ENCODE data around the gene ANKRD62. TPM values are rescaled to one million over a fixed set of nuclear protein-coding genes. Genes with fewer than 3 reads are reported as not detected.
"Not testable (repeated sequence)": the region's sequence is repeated elsewhere in the genome, so short reads cannot be mapped to it uniquely, and the experiment has no call there.

The ANKRD62 gene
- total RNA-seq, 1 experiment from 2014 or later: not detected

- DNase-seq (ENCODE audit: low read depth in 1 of 2, low spot score in 2 of 2): no peak
- H3K9me3 ChIP-seq (replicated peaks): no peaks in the 10 kb centered on the region
- no peaks in the 10 kb centered on the region for H3K36me3 ChIP-seq
- H3K27me3 ChIP-seq (replicated peaks): no peaks in the 10 kb centered on the region; the same call in none of the 2 replicates
- H3K27ac ChIP-seq: no peak overlapping the region
- no peak overlapping the region for H3K4me3 ChIP-seq
- H3K4me1 ChIP-seq (replicated peaks): no peaks in the 10 kb centered on the region
These were observed 4.7 kb downstream of the ANKRD62 start for GRCh38 chr18:12098374-12098773.

GRCh38 chr18:12099160-12099559 lies 5.5 kb downstream of the ANKRD62 start:
- H3K27ac ChIP-seq: no peak overlapping the region
- no peak for DNase-seq (ENCODE audit: low read depth in 1 of 2, low spot score in 2 of 2)
- no peaks in the 10 kb centered on the region for H3K9me3 ChIP-seq (replicated peaks)
- H3K4me1 ChIP-seq (replicated peaks): no peaks in the 10 kb centered on the region
- no peaks in the 10 kb centered on the region; the same call in none of the 2 replicates for H3K27me3 ChIP-seq (replicated peaks)
- no peaks in the 10 kb centered on the region for H3K36me3 ChIP-seq
- no peak overlapping the region for H3K4me3 ChIP-seq

GRCh38 chr18:12101266-12101665 lies 7.6 kb downstream of the ANKRD62 start:
- peaks cover 12% of the 10 kb centered on the region for H3K27me3 ChIP-seq (replicated peaks)
- H3K27ac ChIP-seq: no peak overlapping the region
- H3K4me1 ChIP-seq (replicated peaks): no peaks in the 10 kb centered on the region
- no peaks in the 10 kb centered on the region for H3K9me3 ChIP-seq (replicated peaks)
- no peak overlapping the region for H3K4me3 ChIP-seq
- no peak for DNase-seq (ENCODE audit: low read depth in 1 of 2, low spot score in 2 of 2)
- H3K36me3 ChIP-seq: no peaks in the 10 kb centered on the region

- Histone ChIP-seq H3K36me3 (no peaks in the 10 kb centered on the region), H3K4me3 (no peak overlapping the region), H3K27ac (no peak overlapping the region), H3K9me3 (replicated peaks) (no peaks in the 10 kb centered on the region), H3K4me1 (replicated peaks) (no peaks in the 10 kb centered on the region), H3K27me3 (replicated peaks) (peaks cover 13% of the 10 kb centered on the region)
- DNase-seq (ENCODE audit: low read depth in 1 of 2, low spot score in 2 of 2): no peak
These were observed 8.6 kb downstream of the ANKRD62 start for GRCh38 chr18:12102136-12102842.

- H3K36me3 ChIP-seq: no peaks in the 10 kb centered on the region
- H3K4me1 ChIP-seq (replicated peaks): no peaks in the 10 kb centered on the region
- H3K27ac ChIP-seq: no peak overlapping the region
- H3K9me3 ChIP-seq (replicated peaks): no peaks in the 10 kb centered on the region
- no peak overlapping the region for H3K4me3 ChIP-seq
- peaks cover 13% of the 10 kb centered on the region for H3K27me3 ChIP-seq (replicated peaks)
- DNase-seq (ENCODE audit: low read depth in 1 of 2, low spot score in 2 of 2): no peak
These were observed 12.8 kb downstream of the ANKRD62 start for GRCh38 chr18:12106471-12106870.

GRCh38 chr18:12109836-12110235 lies 16.2 kb downstream of the ANKRD62 start:
- DNase-seq (ENCODE audit: low read depth in 1 of 2, low spot score in 2 of 2): no peak
- Histone ChIP-seq H3K4me1 (replicated peaks) (no peaks in the 10 kb centered on the region), H3K4me3 (no peak overlapping the region), H3K27ac (no peak overlapping the region), H3K36me3 (no peaks in the 10 kb centered on the region), H3K9me3 (replicated peaks) (no peaks in the 10 kb centered on the region), H3K27me3 (replicated peaks) (peaks cover 10% of the 10 kb centered on the region)

- peaks cover 3% of the 10 kb centered on the region for H3K27me3 ChIP-seq (replicated peaks)
- no peak overlapping the region for H3K4me3 ChIP-seq
- H3K36me3 ChIP-seq: no peaks in the 10 kb centered on the region
- DNase-seq (ENCODE audit: low read depth in 1 of 2, low spot score in 2 of 2): no peak
- no peaks in the 10 kb centered on the region for H3K4me1 ChIP-seq (replicated peaks)
- H3K9me3 ChIP-seq (replicated peaks): no peaks in the 10 kb centered on the region
- no peak overlapping the region for H3K27ac ChIP-seq
These were observed 20.5 kb downstream of the ANKRD62 start for GRCh38 chr18:12113999-12114646.

GRCh38 chr18:12119358-12119757 lies 25.7 kb downstream of the ANKRD62 start:
- H3K9me3 ChIP-seq (replicated peaks): no peaks in the 10 kb centered on the region
- no peaks in the 10 kb centered on the region for H3K4me1 ChIP-seq (replicated peaks)
- peaks cover 3% of the 10 kb centered on the region for H3K27me3 ChIP-seq (replicated peaks)
- H3K27ac ChIP-seq: no peak overlapping the region
- H3K36me3 ChIP-seq: no peaks in the 10 kb centered on the region
- no peak overlapping the region for H3K4me3 ChIP-seq
- no peak for DNase-seq (ENCODE audit: low read depth in 1 of 2, low spot score in 2 of 2)

GRCh38 chr18:12121175-12122042 lies 27.8 kb downstream of the ANKRD62 start:
- H3K36me3 ChIP-seq: no peaks in the 10 kb centered on the region
- H3K27ac ChIP-seq: no peak overlapping the region
- no peaks in the 10 kb centered on the region for H3K4me1 ChIP-seq (replicated peaks)
- H3K27me3 ChIP-seq (replicated peaks): peaks cover 3% of the 10 kb centered on the region
- no peak overlapping the region for H3K4me3 ChIP-seq
- DNase-seq (ENCODE audit: low read depth in 1 of 2, low spot score in 2 of 2): peak in 1 of 2 experiments; percentile 4
- H3K9me3 ChIP-seq (replicated peaks): no peaks in the 10 kb centered on the region

- H3K27me3 ChIP-seq (replicated peaks); H3K27ac ChIP-seq; H3K36me3 ChIP-seq; DNase-seq (ENCODE audit: low read depth in 1 of 2, low spot score in 2 of 2); H3K4me3 ChIP-seq; H3K9me3 ChIP-seq (replicated peaks); H3K4me1 ChIP-seq (replicated peaks): not testable (repeated sequence)
These were observed 28.4 kb downstream of the ANKRD62 start for GRCh38 chr18:12122043-12122389.

- DNase-seq (ENCODE audit: low read depth in 1 of 2, low spot score in 2 of 2); H3K4me1 ChIP-seq (replicated peaks); H3K27me3 ChIP-seq (replicated peaks); H3K36me3 ChIP-seq; H3K27ac ChIP-seq; H3K4me3 ChIP-seq; H3K9me3 ChIP-seq (replicated peaks): not testable (repeated sequence)
These were observed 34.0 kb downstream of the ANKRD62 start for GRCh38 chr18:12127647-12128046.

- not testable (repeated sequence) for H3K9me3 ChIP-seq (replicated peaks); H3K27ac ChIP-seq; H3K4me1 ChIP-seq (replicated peaks); H3K36me3 ChIP-seq; DNase-seq (ENCODE audit: low read depth in 1 of 2, low spot score in 2 of 2); H3K4me3 ChIP-seq; H3K27me3 ChIP-seq (replicated peaks)
These were observed 45.2 kb downstream of the ANKRD62 start for GRCh38 chr18:12138831-12139230.

GRCh38 chr18:12140866-12141265 lies 47.2 kb downstream of the ANKRD62 start:
- H3K27me3 ChIP-seq (replicated peaks); H3K4me3 ChIP-seq; H3K27ac ChIP-seq; DNase-seq (ENCODE audit: low read depth in 1 of 2, low spot score in 2 of 2); H3K4me1 ChIP-seq (replicated peaks); H3K9me3 ChIP-seq (replicated peaks); H3K36me3 ChIP-seq: not testable (repeated sequence)

GRCh38 chr18:12141778-12142177 lies 48.1 kb downstream of the ANKRD62 start:
- H3K36me3 ChIP-seq; H3K9me3 ChIP-seq (replicated peaks); H3K27ac ChIP-seq; DNase-seq (ENCODE audit: low read depth in 1 of 2, low spot score in 2 of 2); H3K4me3 ChIP-seq; H3K27me3 ChIP-seq (replicated peaks); H3K4me1 ChIP-seq (replicated peaks): not testable (repeated sequence)
